Hepatocyte (in vitro differentiated cells): ENCODE results near the gene DNAJC1. TPM values are rescaled to one million over a fixed set of nuclear protein-coding genes. Genes with fewer than 3 reads are reported as not detected.
"Not testable (repeated sequence)": the region's sequence is repeated elsewhere in the genome, so short reads cannot be mapped to it uniquely, and the experiment has no call there.

Source experiments
- DNase-seq: peaks from one replicate; pipeline ENCODE4 v3.0.0-alpha.2; 2016; ENCODE audit warnings: low spot score
- H2AFZ ChIP-seq: fragments of 200-600 bp; sonication (generic); 2 replicates; pipeline ENCODE4 v1.6.0; 2016; ENCODE audit warnings: antibody characterized with exemption, mild to moderate bottlenecking
- H3K27ac ChIP-seq: fragments of 200-600 bp; sonication (generic); 2 replicates; pipeline ENCODE4 v1.5.1; 2016; ENCODE audit warnings: mild to moderate bottlenecking
- H3K27me3 ChIP-seq: fragments of 200-600 bp; sonication (generic); 2 replicates; pipeline ENCODE4 v1.6.1; 2016
- H3K36me3 ChIP-seq: fragments of 200-600 bp; sonication (generic); replicated peaks from 2 replicates; pipeline ENCODE4 v1.5.1; 2016; ENCODE audit warnings: low read depth; ENCODE audit not compliant: insufficient read depth
- H3K4me1 ChIP-seq: fragments of 200-600 bp; sonication (generic); 2 replicates; pipeline ENCODE4 v1.5.1; 2016; ENCODE audit warnings: mild to moderate bottlenecking, moderate library complexity; ENCODE audit not compliant: insufficient read depth
- H3K4me2 ChIP-seq: fragments of 200-600 bp; sonication (generic); 2 replicates; pipeline ENCODE4 v1.6.0; 2016
- H3K4me3 ChIP-seq: fragments of 200-600 bp; sonication (generic); 2 replicates; pipeline ENCODE4 v1.5.1; 2016; ENCODE audit warnings: mild to moderate bottlenecking
- H3K79me2 ChIP-seq: fragments of 200-600 bp; sonication (generic); 2 replicates; pipeline ENCODE4 v1.6.0; 2017; ENCODE audit warnings: mild to moderate bottlenecking
- H3K9me2 ChIP-seq: fragments of 200-600 bp; sonication (generic); replicated peaks from 2 replicates; pipeline ENCODE4 v1.6.0; 2017; ENCODE audit warnings: mild to moderate bottlenecking; ENCODE audit not compliant: insufficient read depth
- H3K9me3 ChIP-seq: fragments of 200-600 bp; sonication (generic); 2 replicates; pipeline ENCODE4 v1.5.1; 2016; ENCODE audit warnings: low read depth, mild to moderate bottlenecking
- H4K20me1 ChIP-seq: fragments of 200-600 bp; sonication (generic); 2 replicates; pipeline ENCODE4 v1.6.0; 2016; ENCODE audit warnings: mild to moderate bottlenecking; ENCODE audit not compliant: insufficient read depth, poor library complexity, severe bottlenecking
- EZH2 ChIP-seq: fragments of 200-600 bp; sonication (generic); IDR thresholded peaks from 2 replicates; pipeline ENCODE4 v1.6.1; 2016; ENCODE audit warnings: antibody characterized with exemption, mild to moderate bottlenecking, borderline replicate concordance
- EZH2phosphoT487 ChIP-seq: fragments of 200-600 bp; sonication (generic); IDR thresholded peaks from one replicate; pipeline ENCODE4 v1.6.1; 2018; ENCODE audit warnings: antibody characterized with exemption, mild to moderate bottlenecking, low read depth, moderate library complexity; ENCODE audit not compliant: unreplicated experiment, severe bottlenecking
- WGBS: methylation state at CpG from one replicate; pipeline ENCODE4 v1.1.6; 2016; ENCODE audit warnings: low lambda C conversion rate; ENCODE audit errors: missing lambda C conversion rate; 5-methylcytosine and 5-hydroxymethylcytosine counted together
- polyA plus RNA-seq: library from polyadenylated mRNA; unstranded; fragments of >200 nt; fragmentation: Nextera tagmentation; extraction: Ambion mirVana; gene quantifications from 2 replicates; pipeline ENCODE4 v1.2.1, GENCODE V29; 2016
- total RNA-seq: library from RNA; depleted of rRNA; stranded (reverse); fragments of >200 nt; gene quantifications from 2 replicates; pipeline ENCODE4 v1.2.3, GENCODE V29; 2014
- TF ChIP-seq, protein P1 (sequence below): fragments of 200-600 bp; sonication (generic); IDR thresholded peaks from 2 replicates; pipeline ENCODE4 v1.5.1; 2016; ENCODE audit warnings: antibody characterized with exemption, mild to moderate bottlenecking; ENCODE audit not compliant: poor library complexity

Gene DNAJC1
- total and polyA plus RNA-seq, 2 experiments from 2014 or later: 64.6 to 91.7 TPM

GRCh38 chr10:22034333-22034732 is 30.8 kb upstream of the DNAJC1 start:
- Histone ChIP-seq H3K4me3 (no peak overlapping the region), H3K9me2 (no peaks in the 10 kb centered on the region), H3K9me3 (no peaks in the 10 kb centered on the region), H3K27ac (no peak overlapping the region), H4K20me1 (no peaks in the 10 kb centered on the region), H3K79me2 (no peaks in the 10 kb centered on the region), H3K4me2 (no peak overlapping the region), H2AFZ (no peak overlapping the region), H3K4me1 (no peaks in the 10 kb centered on the region), H3K36me3 (no peaks in the 10 kb centered on the region), H3K27me3 (no peaks in the 10 kb centered on the region)
- no peak for DNase-seq
- TF ChIP-seq, protein P1, sequence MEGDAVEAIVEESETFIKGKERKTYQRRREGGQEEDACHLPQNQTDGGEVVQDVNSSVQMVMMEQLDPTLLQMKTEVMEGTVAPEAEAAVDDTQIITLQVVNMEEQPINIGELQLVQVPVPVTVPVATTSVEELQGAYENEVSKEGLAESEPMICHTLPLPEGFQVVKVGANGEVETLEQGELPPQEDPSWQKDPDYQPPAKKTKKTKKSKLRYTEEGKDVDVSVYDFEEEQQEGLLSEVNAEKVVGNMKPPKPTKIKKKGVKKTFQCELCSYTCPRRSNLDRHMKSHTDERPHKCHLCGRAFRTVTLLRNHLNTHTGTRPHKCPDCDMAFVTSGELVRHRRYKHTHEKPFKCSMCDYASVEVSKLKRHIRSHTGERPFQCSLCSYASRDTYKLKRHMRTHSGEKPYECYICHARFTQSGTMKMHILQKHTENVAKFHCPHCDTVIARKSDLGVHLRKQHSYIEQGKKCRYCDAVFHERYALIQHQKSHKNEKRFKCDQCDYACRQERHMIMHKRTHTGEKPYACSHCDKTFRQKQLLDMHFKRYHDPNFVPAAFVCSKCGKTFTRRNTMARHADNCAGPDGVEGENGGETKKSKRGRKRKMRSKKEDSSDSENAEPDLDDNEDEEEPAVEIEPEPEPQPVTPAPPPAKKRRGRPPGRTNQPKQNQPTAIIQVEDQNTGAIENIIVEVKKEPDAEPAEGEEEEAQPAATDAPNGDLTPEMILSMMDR: no peak
- no peak for TF ChIP-seq EZH2
- no peak for TF ChIP-seq EZH2phosphoT487
- WGBS: 86% methylated on average over 3 of the region's 3 CpGs

- H3K4me3 ChIP-seq, H3K9me2 ChIP-seq, H3K27me3 ChIP-seq, H3K9me3 ChIP-seq, DNase-seq, H3K4me2 ChIP-seq, H3K4me1 ChIP-seq, H4K20me1 ChIP-seq, H3K27ac ChIP-seq, H3K79me2 ChIP-seq, H3K36me3 ChIP-seq, H2AFZ ChIP-seq: not testable (repeated sequence)
- 79% methylated on average over 3 of the region's 3 CpGs for WGBS
Observed at GRCh38 chr10:22032268-22032667, 28.7 kb upstream of the DNAJC1 start.

DNA sequence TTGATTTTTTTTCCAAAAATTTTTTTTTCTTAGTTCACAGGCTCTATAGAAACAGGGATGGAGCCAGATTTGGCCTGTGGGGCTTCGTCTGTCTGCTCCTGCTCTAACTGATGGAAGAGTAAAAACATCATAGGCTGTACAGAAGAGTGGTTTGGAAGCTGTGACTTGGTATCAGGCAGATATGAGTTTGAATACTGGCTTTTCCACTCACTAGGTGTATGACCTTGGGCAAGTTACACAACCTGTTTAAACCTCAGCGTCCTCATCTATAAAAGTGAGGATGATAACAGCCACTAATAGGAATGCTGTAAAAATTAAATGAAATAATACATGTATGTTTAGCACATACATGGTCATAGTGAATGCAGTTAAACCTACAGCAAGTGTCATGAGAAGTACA is 26.9 kb upstream of the DNAJC1 start:
- Histone ChIP-seq H3K27me3 (no peaks in the 10 kb centered on the region), H3K4me3 (no peak overlapping the region), H2AFZ (no peak overlapping the region), H3K27ac (no peak overlapping the region), H3K4me2 (no peak overlapping the region), H3K79me2 (no peaks in the 10 kb centered on the region), H3K9me3 (no peaks in the 10 kb centered on the region), H3K36me3 (no peaks in the 10 kb centered on the region), H3K9me2 (no peaks in the 10 kb centered on the region), H3K4me1 (no peaks in the 10 kb centered on the region), H4K20me1 (no peaks in the 10 kb centered on the region)
- DNase-seq: no peak
- TF ChIP-seq EZH2phosphoT487 (no peak), EZH2 (no peak)
- TF ChIP-seq, protein P1: no peak
- 89% methylated on average over 2 of the region's 2 CpGs for WGBS

- TF ChIP-seq, protein P1: no peak
- TF ChIP-seq EZH2: no peak
- no peak for TF ChIP-seq EZH2phosphoT487
- Histone ChIP-seq H3K4me3 (no peak overlapping the region), H3K27ac (no peak overlapping the region), H3K4me1 (no peaks in the 10 kb centered on the region), H2AFZ (no peak overlapping the region), H3K36me3 (no peaks in the 10 kb centered on the region), H3K9me3 (no peaks in the 10 kb centered on the region), H3K27me3 (no peaks in the 10 kb centered on the region), H3K9me2 (no peaks in the 10 kb centered on the region), H4K20me1 (no peaks in the 10 kb centered on the region), H3K79me2 (no peaks in the 10 kb centered on the region), H3K4me2 (no peak overlapping the region)
- 74% methylated on average over 12 of the region's 12 CpGs for WGBS
- DNase-seq: no peak
Observed at GRCh38 chr10:22029445-22030236, 26.1 kb upstream of the DNAJC1 start.
